Mammary epithelial cell (primary cell): ENCODE data around the gene KIAA1755.

Experiments used
- EZH2 ChIP-seq: IDR thresholded peaks from 2 replicates; pipeline ENCODE4 v1.6.1; 2012; ENCODE audit warnings: low read length, inconsistent platforms, borderline replicate concordance
- TF ChIP-seq, protein P1 (sequence below), 2 donors: IDR thresholded peaks in 1 of 2; conservative IDR thresholded peaks in 1 of 2; 2 replicates each; pipeline ENCODE4 v1.5.1; 2011 to 2012; ENCODE audit warnings: inconsistent platforms in 2 of 2, low read length in 2 of 2, mild to moderate bottlenecking in 2 of 2, control low read depth in 1 of 2, low read depth in 1 of 2; ENCODE audit not compliant: insufficient read depth in 1 of 2; ENCODE audit errors: extremely low read depth in 1 of 2

DNA sequence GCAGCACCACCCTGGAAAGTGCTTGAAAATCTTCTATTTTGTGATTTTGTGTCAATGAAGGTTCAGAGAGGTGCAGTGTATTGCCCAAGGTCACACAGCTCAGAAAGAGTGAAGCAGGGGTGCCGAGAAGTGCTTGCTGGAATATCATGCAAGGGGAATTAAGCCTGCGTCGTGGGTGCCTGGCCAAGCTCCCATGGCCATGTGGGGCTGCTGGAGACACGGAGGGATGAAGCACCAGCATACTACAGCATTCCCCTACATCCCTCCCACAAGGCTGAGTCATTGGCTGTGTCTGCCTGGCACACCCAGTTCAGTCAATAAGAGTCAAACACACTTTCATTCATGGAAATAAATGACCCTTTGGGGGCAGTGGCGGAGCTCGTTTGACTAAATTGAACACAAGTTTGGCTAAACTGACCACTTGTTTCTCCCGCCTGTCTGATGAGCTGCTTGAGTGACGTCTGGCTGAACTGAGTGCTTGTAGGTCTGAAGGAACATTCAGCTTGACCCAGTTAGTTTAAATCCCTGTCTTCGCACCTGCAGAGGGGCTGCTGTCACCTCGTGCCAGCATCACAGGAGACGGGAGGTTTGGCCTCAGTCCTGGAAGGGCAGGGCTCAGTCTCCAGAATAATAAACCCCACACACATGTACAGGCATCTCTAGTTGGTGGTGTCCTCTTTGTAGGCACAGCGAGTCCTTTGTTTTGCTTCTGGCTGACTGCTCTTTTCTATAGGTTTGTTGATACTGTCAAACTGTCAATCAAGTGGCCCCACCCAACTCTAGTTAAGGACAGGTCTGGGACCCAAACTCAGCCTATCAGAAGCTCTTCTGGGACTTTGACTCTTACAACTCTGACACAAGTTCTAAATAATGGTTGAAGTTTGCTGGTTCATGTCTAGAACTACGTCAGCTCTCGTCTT lies 87.0 kb downstream of the KIAA1755 start:
- TF ChIP-seq, protein P1, sequence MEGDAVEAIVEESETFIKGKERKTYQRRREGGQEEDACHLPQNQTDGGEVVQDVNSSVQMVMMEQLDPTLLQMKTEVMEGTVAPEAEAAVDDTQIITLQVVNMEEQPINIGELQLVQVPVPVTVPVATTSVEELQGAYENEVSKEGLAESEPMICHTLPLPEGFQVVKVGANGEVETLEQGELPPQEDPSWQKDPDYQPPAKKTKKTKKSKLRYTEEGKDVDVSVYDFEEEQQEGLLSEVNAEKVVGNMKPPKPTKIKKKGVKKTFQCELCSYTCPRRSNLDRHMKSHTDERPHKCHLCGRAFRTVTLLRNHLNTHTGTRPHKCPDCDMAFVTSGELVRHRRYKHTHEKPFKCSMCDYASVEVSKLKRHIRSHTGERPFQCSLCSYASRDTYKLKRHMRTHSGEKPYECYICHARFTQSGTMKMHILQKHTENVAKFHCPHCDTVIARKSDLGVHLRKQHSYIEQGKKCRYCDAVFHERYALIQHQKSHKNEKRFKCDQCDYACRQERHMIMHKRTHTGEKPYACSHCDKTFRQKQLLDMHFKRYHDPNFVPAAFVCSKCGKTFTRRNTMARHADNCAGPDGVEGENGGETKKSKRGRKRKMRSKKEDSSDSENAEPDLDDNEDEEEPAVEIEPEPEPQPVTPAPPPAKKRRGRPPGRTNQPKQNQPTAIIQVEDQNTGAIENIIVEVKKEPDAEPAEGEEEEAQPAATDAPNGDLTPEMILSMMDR (conservative IDR thresholded peaks at IDR 0.05 in 1 of 2, IDR thresholded peaks at IDR 0.05 in 1 of 2; ENCODE audit: extremely low read depth in 1 of 2, insufficient read depth in 1 of 2, low read depth in 1 of 2, low read length in 2 of 2), result peak in 1 of 2 donors; percentile 25
- no peak for TF ChIP-seq EZH2
